ENCODE measurements around the gene TMEM127.
"Not testable (repeated sequence)": the region's sequence is repeated elsewhere in the genome, so short reads cannot be mapped to it uniquely, and the experiment has no call there.

The TMEM127 gene

GRCh38 chr2:96265840-96266679 lies at the start of gene TMEM127, which contains the start of gene CIAO1:
Gene TMEM127, minus strand, starts transcription at chr2:96265997. Its CDS starts 616 bp downstream, at chr2:96265381.
Gene CIAO1, plus strand, starts transcription at chr2:96266225. Its CDS starts 126 bp downstream, at chr2:96266351.
- DNase-seq (ENCODE audit: low spot score) = peak; percentile 97

- no peak for DNase-seq (ENCODE audit: low spot score)
Measured at GRCh38 chr2:96315005-96315399, 49.2 kb upstream of the TMEM127 start.

- DNase-seq (ENCODE audit: low spot score) = no peak
Measured at GRCh38 chr2:96308248-96308647, 42.5 kb upstream of the TMEM127 start.

- DNase-seq (ENCODE audit: low spot score) = no peak
Measured at GRCh38 chr2:96306370-96306769, 40.6 kb upstream of the TMEM127 start.

DNA sequence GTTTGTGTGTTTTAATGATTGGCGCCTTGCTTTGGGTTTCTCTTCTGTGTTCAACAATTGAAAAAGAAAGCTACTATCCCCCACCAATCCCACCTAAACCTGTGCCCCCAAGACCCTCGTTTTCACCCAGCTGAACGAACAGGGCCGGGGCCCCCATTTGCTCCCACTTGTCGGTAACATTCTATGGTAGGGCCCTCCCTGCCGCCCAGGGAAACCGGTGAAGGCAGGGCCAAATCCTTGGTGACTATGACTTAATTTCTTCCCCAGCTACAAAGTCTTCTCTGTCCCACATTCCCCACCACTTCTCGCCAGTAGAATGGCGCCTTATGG lies 40.1 kb upstream of the TMEM127 start:
- no peak for DNase-seq (ENCODE audit: low spot score)

GRCh38 chr2:96305091-96305978 lies 39.5 kb upstream of the TMEM127 start, which contains the start of gene SNRNP200:
Gene SNRNP200, minus strand, starts transcription at chr2:96305546. Its CDS starts 109 bp downstream, at chr2:96305437.
- DNase-seq (ENCODE audit: low spot score) = peak; percentile 91

GRCh38 chr2:96304606-96305005 lies 38.8 kb upstream of the TMEM127 start:
- no peak for DNase-seq (ENCODE audit: low spot score)

DNA sequence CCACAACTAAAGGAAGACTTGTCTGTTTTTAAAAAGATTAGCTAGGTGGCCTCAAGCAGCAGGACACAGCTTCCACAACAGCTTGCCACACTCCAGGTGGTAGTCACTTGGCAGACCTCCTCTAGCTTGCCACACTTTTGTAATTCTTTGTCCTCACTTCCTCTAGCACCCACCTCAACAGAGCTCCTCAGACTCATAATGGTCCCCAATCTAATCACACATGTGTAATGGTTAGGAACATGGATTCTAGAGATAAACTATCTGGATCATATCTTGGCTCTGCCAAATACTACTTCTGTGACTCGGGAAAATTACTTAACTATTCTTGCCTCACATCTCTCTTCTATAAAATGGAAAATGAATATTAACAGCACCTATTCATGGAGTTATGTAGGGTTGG lies 36.1 kb upstream of the TMEM127 start:
- no peak for DNase-seq (ENCODE audit: low spot score)

DNA sequence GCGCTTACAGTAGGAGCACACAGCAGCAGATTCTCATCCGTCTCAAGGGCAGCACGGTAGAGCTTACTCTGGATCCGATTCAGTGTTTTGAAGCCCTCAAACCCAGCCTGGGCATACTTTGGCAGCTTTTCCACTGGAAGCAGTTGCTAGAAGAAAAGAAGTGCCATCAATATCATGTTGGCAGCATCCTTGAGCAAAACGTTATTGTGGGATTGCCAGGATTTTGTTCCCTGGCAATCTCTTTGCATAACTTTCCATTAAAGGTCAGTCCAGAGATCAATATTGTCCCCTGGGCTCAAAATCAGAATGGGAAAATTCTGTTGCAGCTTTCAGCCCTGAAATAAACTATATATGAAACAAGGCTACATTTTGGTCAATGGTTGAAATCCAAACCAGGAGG lies 31.1 kb upstream of the TMEM127 start:
- DNase-seq (ENCODE audit: low spot score) = no peak

DNA sequence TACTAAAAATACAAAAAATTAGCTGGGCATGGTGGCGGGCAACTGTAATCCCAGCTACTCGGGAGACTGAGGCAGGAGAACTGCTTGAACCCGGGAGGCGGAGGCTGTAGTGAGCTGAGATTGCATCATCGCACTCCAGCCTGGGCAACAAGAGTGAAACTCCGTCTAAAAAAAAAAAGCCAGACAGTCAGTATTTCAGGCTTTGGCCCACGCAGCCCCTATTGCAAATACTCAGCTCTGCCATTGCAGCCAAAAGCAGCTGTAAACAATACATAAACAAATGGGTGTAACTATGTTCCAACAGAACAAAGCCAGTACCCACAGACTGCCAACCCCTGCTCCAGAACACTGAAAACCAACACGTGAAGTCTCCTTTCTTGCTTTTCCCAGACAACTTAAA lies 28.5 kb upstream of the TMEM127 start:
- DNase-seq (ENCODE audit: low spot score) = not testable (repeated sequence)

- DNase-seq (ENCODE audit: low spot score) = no peak
Measured at GRCh38 chr2:96291751-96292150, 26.0 kb upstream of the TMEM127 start.

GRCh38 chr2:96287273-96287856 lies 21.6 kb upstream of the TMEM127 start:
- no peak for DNase-seq (ENCODE audit: low spot score)

DNA sequence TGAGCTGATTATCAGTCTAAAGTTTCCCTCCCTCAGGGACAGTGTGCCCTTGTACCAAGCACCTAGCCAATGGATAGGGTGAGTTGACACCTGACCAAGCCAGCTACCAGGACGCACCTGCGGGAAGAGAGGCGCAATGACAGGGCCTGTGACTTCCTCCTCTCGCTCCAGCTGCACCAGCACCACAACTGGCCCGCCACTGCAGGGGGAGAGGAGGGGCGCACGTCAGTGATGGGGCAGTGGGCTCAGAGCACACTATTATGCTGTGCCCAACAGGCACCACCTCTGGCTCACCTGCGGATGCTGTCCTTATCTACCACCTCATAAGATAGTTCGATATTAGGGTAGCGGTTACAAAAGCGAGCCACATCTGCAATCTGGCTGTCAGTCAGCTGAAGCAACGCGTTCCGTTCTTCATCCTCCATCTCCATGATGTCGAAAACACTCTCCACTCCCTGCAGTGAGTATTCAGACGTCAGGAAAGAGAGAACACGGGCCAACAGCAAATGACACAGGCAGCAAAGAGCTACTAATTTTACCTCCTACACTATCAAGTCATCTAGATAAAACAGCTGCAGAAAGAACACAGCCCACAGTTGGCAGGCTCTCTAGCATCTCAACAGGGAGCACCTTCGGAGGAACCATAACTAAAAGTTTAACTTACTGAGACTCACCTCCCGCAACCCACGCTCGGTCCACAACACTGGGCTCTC lies 11.1 kb upstream of the TMEM127 start:
- DNase-seq (ENCODE audit: low spot score) = no peak

DNA sequence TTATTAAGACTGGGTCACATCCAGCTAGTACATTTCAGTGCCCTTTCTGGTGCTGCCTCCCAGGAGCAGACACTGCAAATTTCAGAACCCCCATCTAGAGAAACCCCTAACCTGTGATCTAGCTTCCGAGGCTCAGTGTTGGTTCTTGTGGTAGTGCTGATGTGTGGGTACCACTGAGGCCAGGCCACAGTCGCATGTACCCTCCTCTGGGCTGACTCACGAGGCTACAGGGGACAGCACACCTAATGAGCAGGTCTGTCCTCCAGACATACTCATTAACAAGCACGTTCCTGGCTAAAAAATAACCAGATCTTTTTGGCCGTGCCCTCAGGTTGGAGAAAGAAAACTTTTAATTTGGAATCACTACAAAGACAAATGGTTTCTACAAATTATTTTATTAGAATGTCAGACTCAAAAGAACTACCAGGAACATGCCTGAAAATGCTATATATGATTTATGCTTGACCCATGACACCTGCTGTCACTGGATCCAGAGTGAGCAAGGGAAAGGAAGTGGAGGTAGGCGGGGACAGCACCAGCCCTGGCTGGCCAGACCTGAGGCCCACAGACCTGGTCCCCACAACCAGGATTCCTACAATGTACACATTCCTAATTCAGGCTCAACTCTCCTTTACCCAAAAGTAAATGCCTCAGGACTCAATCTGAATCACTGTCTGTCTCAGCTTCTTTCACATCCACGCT lies 8.7 kb upstream of the TMEM127 start:
- no peak for DNase-seq (ENCODE audit: low spot score)

DNA sequence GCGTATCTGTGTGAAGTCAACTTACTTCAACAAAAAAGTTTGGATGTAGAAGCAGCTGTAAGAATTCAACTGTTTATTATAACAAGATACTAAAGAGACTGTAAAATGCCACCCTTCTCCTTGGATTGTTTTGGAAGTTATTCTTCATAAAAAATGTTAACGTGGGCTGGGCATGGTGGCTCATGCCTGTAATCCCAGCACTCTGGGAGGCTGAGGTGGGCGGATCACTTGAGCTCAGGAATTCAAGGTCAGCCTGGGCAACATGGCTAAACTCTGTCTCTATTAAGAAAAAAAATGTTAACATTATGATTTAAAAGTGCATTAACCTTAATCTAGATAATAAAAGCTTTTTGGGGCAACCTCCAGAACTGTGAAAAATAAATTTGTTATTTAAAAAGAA lies 8.0 kb upstream of the TMEM127 start:
- no peak for DNase-seq (ENCODE audit: low spot score)

GRCh38 chr2:96271995-96272394 lies 6.2 kb upstream of the TMEM127 start:
- DNase-seq (ENCODE audit: low spot score) = no peak

DNA sequence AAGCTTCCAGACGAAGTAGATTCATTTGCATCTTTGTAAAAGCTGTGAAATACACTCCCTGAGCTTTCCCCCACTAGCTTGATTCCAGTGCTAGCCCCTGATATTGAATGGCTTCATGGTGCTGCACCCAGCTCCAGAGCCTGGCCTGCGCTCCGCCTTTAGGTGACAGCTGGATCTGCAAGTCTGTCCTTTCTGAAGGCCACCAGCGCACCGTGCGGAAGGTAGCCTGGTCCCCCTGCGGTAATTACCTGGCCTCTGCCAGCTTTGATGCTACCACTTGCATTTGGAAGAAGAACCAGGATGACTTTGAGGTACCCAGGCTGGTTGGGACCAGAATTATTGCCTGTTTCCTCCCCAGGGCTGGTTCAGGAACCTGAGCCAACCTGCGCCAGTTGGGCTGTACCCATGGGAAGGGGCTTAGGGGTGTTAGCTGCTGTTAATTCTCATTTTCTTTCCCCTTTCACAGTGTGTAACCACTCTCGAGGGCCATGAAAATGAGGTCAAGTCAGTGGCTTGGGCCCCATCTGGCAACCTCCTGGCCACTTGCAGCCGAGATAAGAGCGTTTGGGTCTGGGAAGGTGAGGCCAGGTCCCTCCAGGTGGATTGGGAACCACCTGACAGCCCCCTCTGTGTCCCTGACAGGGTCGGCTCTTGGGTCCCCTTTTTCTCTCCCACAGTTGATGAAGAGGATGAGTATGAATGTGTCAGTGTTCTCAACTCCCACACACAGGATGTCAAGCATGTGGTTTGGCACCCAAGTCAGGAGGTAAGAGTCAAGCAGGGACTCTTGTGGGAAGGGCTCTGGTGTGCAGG lies 1.6 kb upstream of the TMEM127 start:
- peak; percentile 64 for DNase-seq (ENCODE audit: low spot score)

DNA sequence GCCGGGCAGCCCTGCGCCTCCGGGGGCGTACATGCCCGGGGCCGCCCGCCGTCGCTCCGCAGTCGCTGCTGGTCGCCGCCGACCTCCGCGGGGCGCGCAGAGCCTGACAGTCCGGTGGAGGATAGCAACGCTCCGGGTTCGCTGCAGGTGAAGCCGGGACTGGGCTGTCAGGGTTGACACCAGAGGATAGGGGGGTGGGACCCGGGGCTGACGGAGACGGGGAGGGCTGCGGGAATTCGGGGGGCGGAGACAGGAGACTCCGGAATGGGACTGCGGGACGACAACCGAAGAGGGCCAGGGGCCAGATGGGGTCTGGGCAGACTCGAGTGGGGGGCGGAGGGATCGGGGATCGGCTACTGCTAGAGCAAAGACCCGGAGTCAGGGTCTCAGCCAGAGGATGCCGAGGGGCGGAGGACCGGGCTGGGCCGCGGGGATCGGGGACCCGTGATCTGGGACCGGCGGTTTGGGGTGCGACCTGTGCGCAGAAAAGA lies 403 bp downstream of the TMEM127 start:
- peak; percentile 70 for DNase-seq (ENCODE audit: low spot score)

- DNase-seq (ENCODE audit: low spot score) = no peak
Measured at GRCh38 chr2:96264656-96265348, 995 bp downstream of the TMEM127 start.

DNA sequence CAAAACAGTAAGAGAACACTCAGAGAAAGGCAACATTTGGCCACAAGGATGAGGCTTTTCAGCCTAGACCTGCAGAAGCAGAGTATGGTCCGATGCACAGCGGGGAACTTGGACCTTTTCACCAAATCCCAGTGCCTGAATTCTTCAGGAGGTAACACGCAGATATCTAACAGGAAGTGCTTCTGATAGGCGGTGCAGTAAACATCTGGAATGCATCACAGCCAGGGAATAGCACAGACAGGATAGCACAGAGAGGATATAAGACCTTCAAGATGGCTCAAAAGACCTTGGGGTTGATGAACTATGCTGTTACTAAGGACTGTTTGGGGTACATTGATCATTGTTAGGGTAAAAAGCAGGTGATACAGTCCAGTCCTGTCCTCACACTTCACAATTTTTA lies 1.7 kb downstream of the TMEM127 start:
- no peak for DNase-seq (ENCODE audit: low spot score)
